ENCODE data around the gene ATP9B.

ATP9B gene

DNA sequence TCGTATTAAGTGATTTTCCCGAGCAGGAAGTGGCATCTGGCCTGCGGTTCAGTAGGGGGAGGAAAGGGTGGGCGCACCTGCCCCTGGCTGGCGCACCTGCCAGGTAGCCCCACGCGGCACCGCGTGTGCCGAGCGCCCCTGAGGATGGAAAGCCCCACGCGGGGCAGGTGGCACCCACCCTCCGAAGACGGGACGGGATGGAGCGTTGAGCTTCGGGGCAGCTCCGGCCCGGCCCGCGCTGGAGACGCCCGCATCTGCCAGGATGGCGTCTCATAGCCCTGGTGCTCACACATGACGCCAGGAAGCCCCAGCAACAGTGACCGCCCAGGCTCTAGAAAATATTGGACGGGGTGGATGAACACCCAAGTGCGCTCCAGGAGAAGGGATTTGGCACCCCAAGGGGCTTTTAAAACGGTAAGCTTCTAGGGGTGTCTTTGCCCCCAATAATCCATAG is 324.0 kb downstream of the ATP9B start:
- in situ Hi-C loops (cut with MboI; ENCODE audit: low sequenced_read_pairs): no loop called here

DNA sequence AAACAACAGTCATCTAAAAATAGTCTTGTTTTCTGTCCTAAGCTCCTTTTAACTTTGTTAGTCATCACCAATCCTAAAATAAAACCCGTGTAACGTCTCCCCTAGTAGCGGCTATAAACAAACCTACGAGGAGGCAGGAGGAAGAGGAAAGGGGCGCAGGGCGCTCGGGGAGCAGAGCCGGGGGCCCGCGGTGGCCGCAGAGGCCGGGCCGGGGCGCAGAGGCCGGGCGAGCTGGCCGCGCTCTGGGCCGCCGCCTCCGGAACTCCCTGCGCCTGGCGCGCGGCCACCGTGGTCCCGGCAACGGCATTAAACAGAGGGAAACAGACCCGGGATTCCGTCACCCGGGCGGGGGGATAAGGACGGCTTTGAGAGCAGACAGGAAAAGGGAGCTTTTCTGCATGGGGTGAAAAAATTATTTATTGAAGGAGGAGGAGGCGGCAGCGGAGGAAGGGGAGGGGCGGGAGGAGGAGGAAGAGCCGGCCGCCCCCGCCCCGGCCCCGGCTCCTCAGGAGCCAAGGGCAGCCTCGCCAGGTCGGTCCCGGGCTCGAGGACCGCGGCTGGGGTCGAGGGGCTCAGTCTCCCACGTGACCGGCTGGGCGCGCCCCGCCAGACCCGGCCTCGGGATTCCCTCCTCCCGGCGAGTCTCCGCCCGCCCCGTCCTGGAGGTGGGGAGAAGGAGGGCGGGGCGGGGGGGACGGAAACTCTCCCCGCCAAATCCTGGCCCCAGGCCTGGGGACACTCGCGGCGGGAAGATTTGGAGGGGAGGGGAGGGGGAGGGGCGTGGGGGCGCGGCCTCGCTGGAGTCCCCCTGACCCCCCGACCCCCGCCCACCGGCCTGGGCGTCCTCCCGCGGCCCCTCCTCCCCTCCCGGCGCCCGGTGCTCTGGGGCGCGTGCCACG is 324.7 kb downstream of the ATP9B start:
- in situ Hi-C loops (cut with MboI; ENCODE audit: low sequenced_read_pairs): no loop called here

DNA sequence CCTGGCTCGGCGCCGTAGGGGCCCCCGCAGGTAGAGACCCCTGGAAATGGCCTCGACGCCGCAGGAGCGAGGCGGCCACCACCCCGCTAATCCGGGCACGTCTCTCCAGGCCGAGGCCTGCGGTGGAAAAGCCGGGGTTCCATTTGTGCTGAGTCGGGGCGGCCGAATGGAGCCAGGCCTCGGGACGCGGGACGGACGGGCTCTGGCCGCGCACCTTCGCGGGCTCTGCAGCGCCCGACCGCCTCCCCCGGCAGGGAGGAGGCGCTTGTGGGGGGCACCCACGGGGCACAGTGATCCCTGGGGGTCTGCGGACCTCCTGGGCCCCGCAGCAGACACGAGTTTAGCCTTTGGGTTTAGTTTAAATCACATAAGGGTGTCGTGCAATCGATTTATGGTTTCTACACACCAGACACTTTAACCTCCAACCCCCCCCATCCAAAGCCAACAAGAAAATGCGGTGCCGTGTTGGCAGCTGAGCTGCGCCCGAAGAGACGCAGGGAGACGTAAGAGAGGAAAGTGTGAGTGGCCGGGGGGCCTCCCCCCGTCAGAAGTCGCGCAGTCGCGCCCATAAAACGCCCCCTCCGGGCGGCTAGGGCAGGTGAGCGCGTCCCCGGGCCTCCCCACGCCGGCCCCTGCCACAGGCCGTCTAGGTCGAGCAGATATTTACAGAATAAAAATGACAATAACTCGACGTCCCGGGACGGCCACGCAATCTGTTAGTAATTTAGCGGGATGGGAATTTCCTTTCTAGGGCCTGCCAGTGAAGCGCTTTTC is 325.5 kb downstream of the ATP9B start:
- in situ Hi-C loops (cut with MboI; ENCODE audit: low sequenced_read_pairs): no loop called here

DNA sequence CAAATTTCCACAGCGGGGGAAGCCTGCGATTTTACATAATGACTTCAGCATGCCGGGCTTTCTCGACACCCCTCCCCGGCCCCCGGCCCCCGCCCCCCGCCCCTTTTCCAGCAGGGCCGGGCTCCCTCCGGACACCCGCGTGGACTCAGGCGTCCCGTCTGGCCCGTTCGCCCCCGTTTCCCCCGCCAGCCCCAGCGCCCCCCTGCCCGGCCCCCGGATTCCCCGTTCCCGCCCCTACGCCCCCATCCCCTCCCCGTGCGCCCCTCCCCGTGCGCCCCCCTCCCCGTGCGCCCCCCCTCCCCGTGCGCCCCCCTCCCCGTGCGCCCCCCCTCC is 326.1 kb downstream of the ATP9B start:
- in situ Hi-C loops (cut with MboI; ENCODE audit: low sequenced_read_pairs): no loop called here

DNA sequence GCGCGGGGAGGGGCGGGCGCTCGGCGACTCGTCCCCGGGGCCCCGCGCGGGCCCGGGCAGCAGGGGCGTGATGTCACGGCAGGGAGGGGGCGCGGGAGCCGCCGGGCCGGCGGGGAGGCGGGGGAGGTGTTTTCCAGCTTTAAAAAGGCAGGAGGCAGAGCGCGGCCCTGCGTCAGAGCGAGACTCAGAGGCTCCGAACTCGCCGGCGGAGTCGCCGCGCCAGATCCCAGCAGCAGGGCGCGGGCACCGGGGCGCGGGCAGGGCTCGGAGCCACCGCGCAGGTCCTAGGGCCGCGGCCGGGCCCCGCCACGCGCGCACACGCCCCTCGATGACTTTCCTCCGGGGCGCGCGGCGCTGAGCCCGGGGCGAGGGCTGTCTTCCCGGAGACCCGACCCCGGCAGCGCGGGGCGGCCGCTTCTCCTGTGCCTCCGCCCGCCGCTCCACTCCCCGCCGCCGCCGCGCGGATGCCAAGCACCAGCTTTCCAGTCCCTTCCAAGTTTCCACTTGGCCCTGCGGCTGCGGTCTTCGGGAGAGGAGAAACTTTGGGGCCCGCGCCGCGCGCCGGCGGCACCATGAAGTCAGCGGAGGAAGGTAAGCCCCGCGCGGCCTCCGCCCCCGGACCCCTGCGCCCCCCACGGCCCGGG is 326.7 kb downstream of the ATP9B start, which contains the start of gene NFATC1:
NFATC1 (plus strand) TSS at position 170 of the 644 bp plus-strand sequence; CDS start at position 465, 295 bp downstream.
- in situ Hi-C loops (cut with MboI; ENCODE audit: low sequenced_read_pairs): no loop called here

DNA sequence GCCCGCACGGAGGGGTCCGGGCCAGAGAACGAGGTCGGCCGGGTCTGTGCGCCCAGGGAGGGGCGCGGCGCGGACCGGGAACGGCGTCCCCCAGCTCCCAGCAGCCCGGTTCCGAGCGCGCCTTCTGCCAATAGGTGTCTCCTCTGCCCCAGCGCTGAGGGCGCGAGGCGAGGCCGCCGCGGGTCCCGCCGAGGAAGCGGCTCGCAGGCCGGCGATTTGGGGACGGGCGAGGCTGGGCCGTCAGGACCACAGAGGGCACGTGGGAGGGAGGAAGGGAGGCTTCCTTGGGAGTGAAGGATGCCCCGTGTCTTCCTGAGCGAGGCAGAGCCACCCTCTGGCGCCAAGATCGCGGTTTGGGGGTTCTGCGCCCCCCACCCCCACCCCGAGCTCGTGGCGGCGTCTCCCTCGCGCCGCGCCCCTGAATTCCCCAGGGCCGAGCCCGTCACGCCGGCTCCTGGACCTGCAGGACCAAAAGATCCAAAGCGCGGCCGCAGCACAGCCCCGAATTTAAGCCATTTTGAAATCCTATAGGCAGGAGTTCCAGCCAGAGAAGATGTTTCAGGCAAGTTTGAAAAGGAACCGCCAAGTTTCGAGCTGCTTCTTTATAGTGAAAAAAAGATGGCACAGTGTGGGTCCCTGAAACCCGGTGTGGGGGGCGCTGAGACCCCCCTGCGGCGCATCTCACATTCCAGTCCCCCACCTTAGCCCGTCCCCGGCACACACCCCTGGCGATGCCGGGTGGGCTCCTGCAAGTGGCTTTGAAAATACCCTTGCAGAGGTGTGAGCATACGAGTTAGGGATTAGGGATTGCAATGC is 327.4 kb downstream of the ATP9B start:
- in situ Hi-C loops (cut with MboI; ENCODE audit: low sequenced_read_pairs): no loop called here

DNA sequence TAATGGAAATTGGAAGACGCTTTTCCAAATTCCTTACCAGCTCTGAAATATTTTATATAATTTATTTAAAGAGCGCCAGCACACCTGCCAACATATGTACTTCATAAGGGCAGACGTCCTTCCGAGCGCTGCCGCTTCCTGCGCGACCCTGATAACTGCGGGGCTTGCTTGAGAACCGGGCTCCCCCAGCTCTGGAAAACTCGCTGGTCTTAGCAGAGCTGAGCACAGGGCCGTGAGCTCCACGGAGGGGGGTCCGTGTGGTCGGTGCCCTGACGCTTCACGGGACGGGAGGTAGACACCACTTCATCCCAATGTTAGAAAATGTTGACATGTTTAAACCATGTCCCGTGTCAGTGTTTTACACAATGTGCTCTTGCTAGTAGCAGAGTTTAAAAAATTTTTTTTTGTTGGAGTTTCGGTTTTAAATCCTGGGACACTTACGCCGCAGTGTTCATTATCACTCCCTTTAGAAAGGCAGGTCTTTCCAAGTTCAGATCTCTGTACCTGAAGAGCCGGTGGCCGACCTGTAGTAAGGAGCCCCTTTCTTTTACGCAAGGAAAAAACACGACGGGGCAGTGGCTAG is 328.1 kb downstream of the ATP9B start:
- in situ Hi-C loops (cut with MboI; ENCODE audit: low sequenced_read_pairs): no loop called here

DNA sequence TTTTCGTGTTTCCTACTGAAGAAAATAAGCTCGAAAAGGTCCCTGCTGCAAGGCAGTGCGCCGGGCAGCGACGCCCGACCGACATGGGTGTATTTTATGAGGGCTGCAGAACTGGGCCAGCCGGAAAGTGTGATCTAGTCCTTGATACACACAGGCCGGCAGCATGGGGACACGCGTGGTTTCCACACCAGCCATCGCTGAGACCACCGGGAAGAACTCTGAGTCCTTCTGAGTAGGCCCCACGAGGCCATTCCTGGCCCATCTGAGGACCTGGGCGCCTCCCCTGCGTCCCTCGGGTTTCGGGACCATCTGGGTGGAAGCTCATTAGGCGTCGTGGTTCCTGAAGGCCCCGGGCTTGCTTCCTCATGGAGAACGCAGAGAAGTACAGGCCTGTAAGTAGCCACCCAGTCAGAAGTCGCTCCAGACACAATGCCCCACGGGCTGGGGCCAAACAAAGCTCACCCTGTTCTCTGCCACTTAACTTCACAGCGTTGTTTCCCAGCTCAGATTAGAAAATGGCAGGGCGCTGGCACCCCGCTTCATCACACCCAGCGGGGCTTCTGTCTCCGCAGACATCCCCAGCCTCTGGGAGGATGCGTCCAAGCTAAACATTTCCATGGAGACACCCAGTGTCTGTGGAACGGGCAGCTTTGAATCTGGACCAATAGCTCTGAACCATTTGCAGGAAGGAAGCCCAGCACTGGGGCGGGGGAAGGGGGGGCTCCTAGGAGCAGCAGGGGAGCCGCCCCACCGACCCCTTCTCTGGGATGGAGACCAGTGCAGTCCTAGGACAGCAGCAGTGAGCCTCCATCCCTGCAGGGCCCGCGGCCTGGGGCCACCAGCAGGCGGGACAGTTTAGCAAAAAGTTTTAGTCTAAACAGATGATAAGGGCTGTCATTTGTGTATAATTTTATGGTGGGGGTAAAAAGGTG is 328.9 kb downstream of the ATP9B start:
- in situ Hi-C loops (cut with MboI; ENCODE audit: low sequenced_read_pairs): no loop called here

DNA sequence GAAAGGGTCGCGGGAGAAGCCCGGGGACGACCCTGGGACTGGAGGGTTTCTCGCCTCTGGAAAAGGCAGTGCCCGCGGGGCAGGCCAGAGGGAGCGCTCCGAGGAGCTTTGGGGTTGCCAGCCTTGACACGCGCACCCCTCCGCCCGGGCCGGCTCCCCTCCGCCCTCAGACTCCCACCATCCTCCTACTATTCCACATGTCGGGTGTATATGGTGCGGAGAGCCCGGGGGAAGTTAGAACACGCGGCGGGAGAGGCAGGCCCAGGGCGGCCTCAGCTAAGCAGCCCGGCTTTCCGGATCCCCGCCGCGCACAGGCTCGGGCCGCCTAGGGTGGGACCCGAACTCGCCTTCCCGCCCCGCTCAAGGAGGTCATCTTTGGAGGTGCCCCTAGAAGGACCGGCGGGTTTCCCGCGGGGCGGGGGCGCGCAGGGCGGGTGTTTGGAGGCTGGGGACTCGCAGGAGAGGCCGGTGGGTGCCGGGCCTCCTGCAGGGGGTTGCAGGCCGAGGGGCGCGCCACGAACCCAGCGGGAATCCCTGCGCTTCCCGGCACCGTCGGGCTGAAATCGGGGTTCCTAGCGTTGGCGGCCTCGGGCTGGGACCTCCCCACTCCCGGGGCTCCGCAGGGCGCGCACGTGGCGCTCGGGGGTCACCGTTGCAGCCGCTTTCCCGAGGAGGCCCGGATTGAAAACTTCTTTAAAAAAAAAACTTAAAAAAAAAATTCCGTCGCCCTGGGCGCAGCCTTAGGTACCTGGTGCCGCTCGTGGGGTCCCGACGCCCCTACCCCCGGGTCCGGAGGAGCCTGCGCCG is 330.3 kb downstream of the ATP9B start:
- in situ Hi-C loops (cut with MboI; ENCODE audit: low sequenced_read_pairs): loop anchor here (10.0 kb wide), 1 partner anchor 115 kb away; no protein-coding TSS in a partner anchor

DNA sequence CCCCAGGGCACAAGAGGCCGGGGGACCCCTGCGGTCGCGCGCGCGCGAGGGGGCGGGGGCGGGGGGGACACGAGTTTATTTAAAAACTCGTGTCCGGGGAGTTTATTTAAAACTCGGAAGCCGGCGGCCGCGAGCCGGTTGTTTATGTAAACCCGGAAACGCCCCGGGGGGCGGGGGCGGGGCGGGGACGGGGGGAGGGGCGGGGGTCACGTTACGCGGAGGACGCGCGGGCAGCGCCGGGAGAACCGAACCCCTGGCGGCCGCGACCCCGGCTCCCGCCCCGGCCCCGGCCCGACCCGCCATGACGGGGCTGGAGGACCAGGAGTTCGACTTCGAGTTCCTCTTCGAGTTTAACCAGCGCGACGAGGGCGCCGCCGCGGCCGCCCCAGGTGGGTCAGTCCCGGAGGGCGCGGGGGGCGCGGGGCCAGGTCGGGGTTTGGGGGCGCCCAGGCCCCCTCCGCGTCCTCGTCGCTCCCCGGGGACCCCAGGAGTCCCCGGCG is 330.9 kb downstream of the ATP9B start:
- in situ Hi-C loops (cut with MboI; ENCODE audit: low sequenced_read_pairs): loop anchor here (10.0 kb wide), 1 partner anchor 115 kb away; no protein-coding TSS in a partner anchor

DNA sequence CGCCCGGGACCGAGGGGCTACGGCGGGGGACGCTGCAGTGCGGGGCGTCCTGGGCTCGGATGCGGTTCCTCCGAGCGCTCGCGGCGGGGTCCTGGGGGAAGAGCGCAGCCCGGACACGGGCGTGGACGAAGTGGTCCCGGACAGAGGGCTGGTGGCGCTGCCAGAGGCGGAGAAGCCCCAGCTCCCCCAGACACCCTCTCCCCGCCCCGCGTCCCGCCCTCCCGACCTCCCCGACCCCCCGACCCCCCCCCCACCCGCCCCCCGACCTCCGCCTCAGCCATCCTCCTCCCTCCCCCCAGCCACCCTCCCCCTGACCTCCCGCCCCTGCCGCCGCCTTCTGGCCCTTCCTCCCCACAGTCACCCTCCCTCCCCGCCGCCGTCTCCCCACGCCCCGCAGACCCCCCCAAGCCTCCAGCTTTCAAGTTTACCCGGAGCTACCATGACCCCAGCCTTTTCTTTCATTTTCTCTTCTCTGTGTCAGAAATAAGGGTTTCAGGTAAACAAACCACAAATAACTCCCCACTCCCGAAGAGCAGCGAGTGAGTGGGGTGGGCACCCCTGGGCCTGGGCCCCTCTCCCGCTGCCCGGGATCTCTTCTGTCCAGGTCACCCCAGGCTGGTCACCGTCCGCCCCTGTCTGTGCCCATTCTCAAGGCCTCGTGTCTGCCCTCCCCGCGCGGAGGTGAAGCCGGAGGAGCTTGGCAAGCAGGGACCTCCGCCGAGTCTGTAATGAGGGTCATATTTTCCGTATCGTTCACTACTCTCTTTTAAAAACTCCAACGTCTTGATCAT is 331.6 kb downstream of the ATP9B start:
- in situ Hi-C loops (cut with MboI; ENCODE audit: low sequenced_read_pairs): loop anchor here (10.0 kb wide), 1 partner anchor 114 kb away; no protein-coding TSS in a partner anchor

DNA sequence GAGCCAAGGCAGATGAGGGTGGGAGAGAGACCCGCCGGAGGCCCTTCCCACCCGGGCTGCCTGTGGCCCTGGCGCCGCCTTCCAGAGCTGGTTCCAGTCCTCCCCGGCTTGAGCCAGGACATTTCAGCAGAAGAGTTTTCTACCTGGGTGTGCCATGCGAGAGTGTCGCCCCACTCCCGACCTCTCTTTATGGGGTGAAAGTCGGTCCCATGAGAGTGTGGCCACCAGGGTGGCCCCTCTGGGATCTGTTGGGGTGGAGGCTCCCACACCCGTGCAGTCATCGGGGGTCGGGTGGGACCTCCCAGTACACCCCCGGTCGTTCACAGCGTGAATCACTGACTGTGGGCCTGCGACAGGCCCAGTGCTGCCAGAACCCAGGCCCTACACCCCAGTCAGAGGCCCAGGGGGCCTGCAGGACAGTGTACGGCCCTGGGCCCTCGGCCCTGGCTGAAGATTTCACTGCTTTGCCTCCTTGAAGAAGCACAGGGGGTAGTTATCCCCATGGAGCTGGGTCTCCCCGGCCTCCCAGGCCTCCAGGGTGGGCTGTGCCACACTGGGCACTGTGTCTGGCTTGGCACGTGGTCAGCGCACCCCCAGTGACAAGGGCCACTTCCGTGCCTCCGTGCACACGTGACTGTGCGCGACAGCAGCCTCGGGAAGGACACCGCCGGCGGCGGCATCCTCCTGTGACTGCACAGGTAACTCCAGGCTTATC is 332.5 kb downstream of the ATP9B start:
- in situ Hi-C loops (cut with MboI; ENCODE audit: low sequenced_read_pairs): loop anchor here (10.0 kb wide), 1 partner anchor 113 kb away; no protein-coding TSS in a partner anchor

DNA sequence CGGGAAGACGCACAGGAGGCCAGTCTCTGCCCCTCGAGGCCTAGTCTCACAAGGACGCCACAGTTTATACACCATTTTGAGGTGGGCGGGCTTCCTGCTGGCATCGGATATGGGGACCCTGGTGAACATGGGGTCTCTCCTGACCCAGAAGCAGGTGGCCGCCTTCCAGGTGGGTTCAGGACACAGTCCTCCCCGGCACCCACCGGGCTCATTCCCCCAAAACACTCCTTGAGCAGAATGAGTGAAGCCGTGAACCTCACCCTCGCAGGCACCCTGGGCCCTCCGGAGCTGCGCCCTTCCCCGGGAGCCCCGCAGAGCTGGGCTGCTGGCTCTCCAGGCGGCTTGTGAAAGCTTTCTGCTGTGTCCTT is 333.0 kb downstream of the ATP9B start:
- in situ Hi-C loops (cut with MboI; ENCODE audit: low sequenced_read_pairs): loop anchor here (10.0 kb wide), 1 partner anchor 113 kb away; no protein-coding TSS in a partner anchor

DNA sequence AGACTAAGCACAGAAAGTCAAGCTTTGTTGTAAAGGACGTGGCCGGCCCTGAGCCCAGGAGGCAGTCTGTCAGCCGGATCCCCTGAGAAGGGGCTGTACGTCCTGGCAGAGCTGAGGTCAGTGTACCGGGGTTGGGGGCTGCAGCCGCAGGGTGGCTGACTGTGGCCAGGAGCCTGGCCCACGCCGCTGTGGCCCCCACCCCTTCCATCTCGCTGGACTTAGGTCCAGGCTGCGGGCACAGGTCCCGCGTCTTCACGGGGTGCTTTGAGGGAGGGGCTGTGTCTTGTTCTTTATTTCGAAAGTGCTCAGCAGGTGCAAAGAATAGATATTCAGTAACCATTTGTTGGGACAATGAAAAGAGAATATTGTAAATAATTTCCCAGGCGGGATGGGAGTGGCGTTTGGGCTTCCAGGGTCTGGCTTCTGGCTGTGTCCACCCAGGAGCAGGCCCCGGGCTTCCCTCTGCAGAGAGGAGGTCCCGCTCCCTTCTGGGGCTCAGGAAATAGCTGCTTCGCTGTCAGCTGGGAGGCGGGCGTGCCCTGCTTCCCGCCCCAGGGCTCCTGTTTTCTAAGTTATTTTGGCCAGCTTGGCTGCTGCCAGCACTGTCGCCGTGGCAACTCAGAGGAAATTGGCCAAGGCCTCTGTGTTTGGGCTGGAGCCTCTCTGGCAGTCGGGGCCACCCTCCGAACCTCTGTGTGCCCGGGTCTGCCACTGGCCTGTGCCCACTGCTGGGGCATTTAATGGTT is 334.0 kb downstream of the ATP9B start:
- in situ Hi-C loops (cut with MboI; ENCODE audit: low sequenced_read_pairs): loop anchor here (10.0 kb wide), 1 partner anchor 112 kb away; no protein-coding TSS in a partner anchor

DNA sequence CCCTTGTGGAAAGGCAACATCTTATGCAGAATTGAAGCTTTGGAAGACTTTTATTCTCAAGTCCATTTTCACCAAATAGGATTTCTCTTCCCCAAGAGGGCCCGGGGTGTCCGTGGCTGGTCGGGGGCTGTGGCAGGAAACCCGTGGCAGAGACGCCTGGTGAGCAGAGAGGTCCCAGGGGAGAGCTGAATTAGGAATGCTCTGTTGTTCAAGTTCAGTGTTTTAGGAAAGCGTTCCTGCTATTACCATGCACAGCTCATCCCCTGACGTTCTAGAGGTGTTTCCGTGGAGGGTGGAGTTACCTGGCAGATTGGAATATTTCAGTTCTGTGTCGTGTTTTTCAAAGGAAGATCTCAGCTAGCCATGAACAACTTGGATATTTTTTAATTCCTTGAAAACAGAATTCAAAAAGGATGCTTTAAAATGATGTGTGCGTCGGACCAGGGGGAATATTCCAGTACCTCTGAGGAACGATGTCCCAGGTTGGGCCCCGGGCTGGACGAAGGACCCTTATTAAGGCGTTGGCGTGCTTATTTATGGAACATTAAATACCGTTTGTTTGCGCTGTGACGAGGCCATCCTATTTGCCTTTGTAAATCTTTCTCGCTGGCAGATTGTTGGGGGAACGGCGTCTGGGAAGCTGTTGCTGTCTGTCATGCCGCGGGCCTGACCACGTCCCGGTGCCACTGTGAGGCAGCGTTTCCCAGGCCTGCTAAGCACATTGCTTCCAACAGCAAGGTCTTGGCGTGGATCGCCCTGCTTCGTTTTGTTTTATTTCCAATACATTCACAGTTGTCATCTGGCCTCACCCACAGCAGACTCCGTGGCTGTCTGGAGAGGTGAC is 334.8 kb downstream of the ATP9B start:
- in situ Hi-C loops (cut with MboI; ENCODE audit: low sequenced_read_pairs): loop anchor here (10.0 kb wide), 1 partner anchor 111 kb away; no protein-coding TSS in a partner anchor

All from HL-60/S4 (cell line).